B cell (primary cell): Measurements from ENCODE around the gene ADGRE1. TPM values are rescaled to one million over a fixed set of nuclear protein-coding genes. Genes with fewer than 3 reads are reported as not detected.

Experiments
- ATAC-seq: fragments of 200-7000 bp; cut with Tn5 transposase; one replicate; pipeline ENCODE4 v1.10.0; 2021; ENCODE audit warnings: low read depth, mild to moderate bottlenecking, moderate number of reproducible peaks, moderate library complexity
- CTCF ChIA-PET: fragments of 350-600 bp; sonication (Branson Sonifier 250); formaldehyde crosslinking; loops from one replicate; lab custom pipeline; 2021; ENCODE audit warnings: antibody characterized with exemption, inconsistent platforms; lab: Charles Lee
- POLR2A ChIA-PET: fragments of 350-600 bp; sonication (Branson Sonifier 250); formaldehyde crosslinking; loops from one replicate; lab custom pipeline; 2021; ENCODE audit warnings: antibody characterized with exemption; lab: Charles Lee
- DNase-seq: peaks from one replicate; pipeline ENCODE4 v3.0.0; 2013
- H2AFZ ChIP-seq: 2 replicates; pipeline ENCODE4 v1.6.1; 2012; ENCODE audit warnings: mild to moderate bottlenecking, low read depth, low read length; ENCODE audit not compliant: insufficient read depth, poor library complexity, severe bottlenecking
- H3K27ac ChIP-seq, 2 donors: 1 replicate in 1 of 2; 2 replicates in 1 of 2; pipeline ENCODE4 v1.5.1; 2012 to 2013; ENCODE audit warnings: low read length in 2 of 2, mild to moderate bottlenecking in 2 of 2, moderate library complexity in 1 of 2
- H3K27me3 ChIP-seq, 4 experiments: fragments of 200-600 bp in 1 of 4; sonication (generic) in 1 of 4; replicated peaks in 1 of 4; 1 replicate in 2 of 4; 2 replicates in 2 of 4; pipeline versions ENCODE4 v1.6.1 to v1.7.0; 2013 to 2016; ENCODE audit warnings: low read length in 3 of 4, mild to moderate bottlenecking in 2 of 4, mixed read lengths in 1 of 4, moderate library complexity in 1 of 4; ENCODE audit not compliant: insufficient read depth in 4 of 4, control insufficient read depth in 3 of 4; ENCODE audit errors: control extremely low read depth in 1 of 4
- H3K36me3 ChIP-seq, 2 experiments: replicated peaks in 1 of 2; 1 replicate in 1 of 2; 2 replicates in 1 of 2; pipeline versions ENCODE4 v1.6.1 to v1.7.1; 2013; ENCODE audit warnings: low read length in 1 of 2; ENCODE audit not compliant: insufficient read depth in 2 of 2, control insufficient read depth in 1 of 2; ENCODE audit errors: control extremely low read depth in 1 of 2, extremely low read depth in 1 of 2
- H3K4me1 ChIP-seq, 2 donors: fragments of 200-600 bp in 1 of 2; sonication (generic) in 1 of 2; 1 replicate in 1 of 2; 2 replicates in 1 of 2; pipeline versions ENCODE4 v1.5.1 to v1.6.1; 2013 to 2017; ENCODE audit warnings: low read length in 2 of 2; ENCODE audit not compliant: control insufficient read depth in 2 of 2, insufficient read depth in 2 of 2
- H3K4me2 ChIP-seq: replicated peaks from 2 replicates; pipeline ENCODE3; 2012; ENCODE audit warnings: mild to moderate bottlenecking, low read depth, low read length; ENCODE audit not compliant: poor library complexity, severe bottlenecking
- H3K4me3 ChIP-seq, 5 experiments: fragments of 200-600 bp in 1 of 5; sonication (generic) in 1 of 5; 1 replicate in 3 of 5; 2 replicates in 2 of 5; pipeline versions ENCODE4 v1.5.1 to v1.7.0; 2011 to 2016; ENCODE audit warnings: low read length in 4 of 5, mild to moderate bottlenecking in 4 of 5, low read depth in 2 of 5, control low read depth in 1 of 5, moderate library complexity in 1 of 5; ENCODE audit not compliant: insufficient read depth in 1 of 5; ENCODE audit errors: control extremely low read depth in 1 of 5, extremely low read depth in 1 of 5
- H3K79me2 ChIP-seq: fragments of 200-600 bp; sonication (generic); one replicate; pipeline ENCODE4 v1.6.0; 2016; ENCODE audit warnings: low read length; ENCODE audit not compliant: control insufficient read depth, insufficient read depth
- H3K9ac ChIP-seq: fragments of 200-600 bp; sonication (generic); 2 replicates; pipeline ENCODE4 v1.6.1; 2017; ENCODE audit warnings: mild to moderate bottlenecking, low read length, moderate library complexity
- H3K9me3 ChIP-seq, 3 donors: one replicate each; pipeline versions ENCODE4 v1.6.1 to v1.7.1; 2013; ENCODE audit warnings: low read length in 2 of 3; ENCODE audit not compliant: control insufficient read depth in 2 of 3, insufficient read depth in 1 of 3; ENCODE audit errors: control extremely low read depth in 1 of 3
- H4K20me1 ChIP-seq: 2 replicates; pipeline ENCODE4 v1.6.0; 2012; ENCODE audit warnings: mild to moderate bottlenecking, low read length; ENCODE audit not compliant: insufficient read depth, control insufficient read depth, poor library complexity, severe bottlenecking
- H3K27ac Mint-ChIP-seq: one replicate; pipeline ENCODE4 v1.8.0; 2021; ENCODE audit warnings: mixed read lengths
- H3K27me3 Mint-ChIP-seq: one replicate; pipeline ENCODE4 v1.8.0; 2021; ENCODE audit warnings: mixed read lengths
- H3K4me1 Mint-ChIP-seq: one replicate; pipeline ENCODE4 v1.8.0; 2021; ENCODE audit warnings: mixed read lengths
- H3K4me3 Mint-ChIP-seq: one replicate; pipeline ENCODE4 v1.8.0; 2021; ENCODE audit warnings: mixed read lengths
- H3K9me3 Mint-ChIP-seq: one replicate; pipeline ENCODE4 v1.8.0; 2022; ENCODE audit warnings: mixed read lengths; ENCODE audit not compliant: insufficient read depth
- CTCF ChIP-seq: fragments of 200-600 bp; IDR thresholded peaks from one replicate; pipeline ENCODE4 v1.8.0; 2022; ENCODE audit warnings: antibody characterized with exemption, mild to moderate bottlenecking
- EZH2 ChIP-seq: IDR thresholded peaks from 2 replicates; pipeline ENCODE4 v1.6.1; 2012; ENCODE audit warnings: borderline replicate concordance, low read depth, mild to moderate bottlenecking, moderate library complexity, low read length; ENCODE audit not compliant: insufficient read depth, poor library complexity, severe bottlenecking
- WGBS: methylation state at CpG from one replicate; pipeline ENCODE4 v1.1.5; 2013; ENCODE audit warnings: missing lambda C conversion rate; ENCODE audit not compliant: insufficient coverage; 5-methylcytosine and 5-hydroxymethylcytosine counted together
- intact Hi-C: fragments of 100-400 bp; cut with micrococcal nuclease; formaldehyde crosslinking; loops from one replicate; pipeline ENCODE4 v1.10.0; 2022
- polyA plus RNA-seq: library from polyadenylated mRNA; depleted of rRNA; stranded (reverse); fragments of >200 nt; gene quantifications from 2 replicates; pipeline ENCODE4 v1.2.3, GENCODE V29; 2012
- total RNA-seq, 2 donors: library from RNA; stranded (reverse); fragments of 120-200 nt in 1 of 2; gene quantifications; 1 replicate in 1 of 2; 2 replicates in 1 of 2; pipeline versions ENCODE4 v1.2.3 to v1.2.4, GENCODE V29; 2013 to 2022

The ADGRE1 gene
- total and polyA plus RNA-seq, 2 donors (not counting 1 experiment from before 2014, with no cell fraction given) = 0.21 TPM; not detected in 1

GRCh38 chr19:6861683-6862286 is 25.6 kb upstream of the ADGRE1 start:
- WGBS = 56% methylated on average over 1 of the region's 10 CpGs
- H3K27ac ChIP-seq = peak overlapping the region; percentile 22 to 89
- H3K4me1 Mint-ChIP-seq = peaks cover 11% of the 10 kb centered on the region

More at GRCh38 chr19:6861683-6862286, 25.6 kb upstream of the ADGRE1 start:
- intact Hi-C loops = loop anchor here (5.0 kb wide), 3 partner anchors 139 to 579 kb away; partner anchors contain the start of gene C3
- peaks cover 0 to 3% (median 0%) of the 10 kb centered on the region in 4 experiments for H3K27me3 ChIP-seq
- H3K79me2 ChIP-seq = no peaks in the 10 kb centered on the region
- H2AFZ ChIP-seq = no peak overlapping the region
- H3K4me3 Mint-ChIP-seq = peak overlapping the region; percentile 12
- ChIA-PET CTCF (interaction anchor here (0.7 to 7.4 kb wide), 13 partner anchors 9 to 736 kb away, joined by 4 to 118 read pairs (median 10); partner anchors contain the start of genes GPR108 and VAV1), POLR2A (interaction anchor here (0.7 kb wide), 1 partner anchor 382 kb away, joined by 4 read pairs; no protein-coding TSS in a partner anchor)
- no peak overlapping the region for H3K4me2 ChIP-seq
- DNase-seq (peak; percentile 31), ATAC-seq (no peak)
- H3K27me3 Mint-ChIP-seq = peaks cover 3% of the 10 kb centered on the region
- H3K9ac ChIP-seq = no peak overlapping the region
- H3K27ac Mint-ChIP-seq = peak overlapping the region; percentile 77
- no peaks in the 10 kb centered on the region for H4K20me1 ChIP-seq
- H3K4me3 ChIP-seq = no peak overlapping the region
- no peaks in the 10 kb centered on the region for H3K9me3 ChIP-seq
- TF ChIP-seq EZH2 (no peak), CTCF (no peak)
- H3K4me1 ChIP-seq = peaks cover 0 to 5% of the 10 kb centered on the region in 2 donors
- no peaks in the 10 kb centered on the region for H3K9me3 Mint-ChIP-seq
- H3K36me3 ChIP-seq = no peaks in the 10 kb centered on the region
